ENCODE data around the gene OR8D1. TPM values are rescaled to one million over a fixed set of nuclear protein-coding genes. Genes with fewer than 3 reads are reported as not detected.

The OR8D1 gene
- total and polyA plus RNA-seq, 9 of the 15 experiments (the other 6 are each of a cell fraction or from before 2014, with no cell fraction given) = 0.08 to 0.55 TPM; not detected in 7

GRCh38 chr11:124277207-124277606 lies 36.5 kb downstream of the OR8D1 start:
- FAIRE-seq (no peak), DNase-seq (ENCODE audit: extremely low read depth in 1 of 4, low spot score in 3 of 4) (no peak), ATAC-seq (no peak)
- Histone ChIP-seq H3K27me3 (ENCODE audit: control insufficient read depth in 2 of 2, insufficient read depth in 2 of 2, low read length in 2 of 2) (no peaks in the 10 kb centered on the region), H3K4me2 (ENCODE audit: insufficient read depth, low read length) (no peak overlapping the region), H3K4me3 (no peak overlapping the region), H3K4me1 (replicated peaks in 1 of 2; ENCODE audit: control insufficient read depth in 2 of 2, insufficient read depth in 2 of 2, low read length in 2 of 2) (peaks cover 6 to 13% of the 10 kb centered on the region in 2 experiments), H3K36me3 (ENCODE audit: control insufficient read depth, insufficient read depth, low read length) (peaks cover 3% of the 10 kb centered on the region; the same call in 1 of the 3 replicates), H3K9me1 (ENCODE audit: control insufficient read depth, insufficient read depth, low read length) (no peaks in the 10 kb centered on the region), H4K20me1 (replicated peaks; ENCODE audit: control insufficient read depth, insufficient read depth, low read length) (no peaks in the 10 kb centered on the region), H3K9ac (ENCODE audit: insufficient read depth in 1 of 2, low read depth in 2 of 2, low read length in 2 of 2) (no peak overlapping the region), H3K27ac (ENCODE audit: extremely low read depth, low read depth, low read length) (no peak overlapping the region), H3K79me2 (ENCODE audit: control insufficient read depth, insufficient read depth, low read length) (no peaks in the 10 kb centered on the region), H3K9me3 (replicated peaks; ENCODE audit: control insufficient read depth, insufficient read depth, low read depth, low read length) (peaks cover 5% of the 10 kb centered on the region; the same call in 1 of the 2 replicates), H2AFZ (ENCODE audit: low read depth, low read length) (no peak overlapping the region)
- 88% methylated on average over 2 of the region's 3 CpGs for WGBS (ENCODE audit: insufficient coverage, low coverage, missing lambda C conversion rate)
- no TSS peak for BruUV-seq (replicated peaks)
- TF ChIP-seq BRD9 (IDR thresholded peaks at IDR 0.05; ENCODE audit: low read depth, partially characterized antibody) (no peak), ZNF584 (CRISPR knock-in tag; IDR thresholded peaks at IDR 0.05; ENCODE audit: low read depth) (no peak), HMGN3 (IDR thresholded peaks at IDR 0.05; ENCODE audit: borderline replicate concordance, extremely low read depth, insufficient read length, low read depth, low read length) (no peak), RBM25 (IDR thresholded peaks at IDR 0.05; ENCODE audit: low read depth, low read length, severe bottlenecking) (no peak), CBFA2T2 (conservative IDR thresholded peaks at IDR 0.05) (no peak), RBBP5 (IDR thresholded peaks at IDR 0.05; ENCODE audit: borderline replicate concordance, insufficient read depth, low read length, poor library complexity, severe bottlenecking) (no peak), NCOA1 (IDR thresholded peaks at IDR 0.05; ENCODE audit: low read depth) (no peak), PYGO2 (tag; IDR thresholded peaks at IDR 0.05) (no peak), MCM7 (IDR thresholded peaks at IDR 0.05) (no peak), NCOA2 (IDR thresholded peaks at IDR 0.05; ENCODE audit: partially characterized antibody in 2 of 2) (no peak), FOXM1 (IDR thresholded peaks at IDR 0.05; ENCODE audit: low read depth) (no peak), FOXM1 (CRISPR knock-in tag; IDR thresholded peaks at IDR 0.05; ENCODE audit: low read depth) (no peak), RAD51 (IDR thresholded peaks at IDR 0.05; ENCODE audit: borderline replicate concordance, low read depth) (no peak), CCAR2 (IDR thresholded peaks at IDR 0.05; ENCODE audit: low read depth, low read length) (no peak), ZNF57 (CRISPR knock-in tag; IDR thresholded peaks at IDR 0.05) (no peak), ZNF76 (CRISPR knock-in tag; IDR thresholded peaks at IDR 0.05; ENCODE audit: borderline replicate concordance) (no peak), MXI1 (IDR thresholded peaks at IDR 0.05; ENCODE audit: low read depth, low read length) (no peak)
- intact Hi-C loops (cut with micrococcal nuclease) = loop anchor here (2.0 to 5.0 kb wide), 3 partner anchors 70 to 205 kb away; no protein-coding TSS in a partner anchor
- in situ Hi-C loops (cut with MboI) = no loop called here
- ChIA-PET POLR2A (interaction anchor here (1.3 kb wide), 1 partner anchor 12 kb away, joined by 4 read pairs; no protein-coding TSS in a partner anchor), CTCF (ENCODE audit: low intra/inter-chr PET ratio) (no interaction called here)

All from K562 (cell line).